Sciatic nerve (tissue), 2 donors: ENCODE data around the gene TBC1D22A. TPM values are rescaled to one million over a fixed set of nuclear protein-coding genes. Genes with fewer than 3 reads are reported as not detected.

Experiments used
- ATAC-seq: fragments of 200-7000 bp; cut with Tn5 transposase; one replicate; pipeline ENCODE4 v1.9.1; 2020; ENCODE audit warnings: mild to moderate bottlenecking, moderate library complexity
- DNase-seq: peaks from one replicate; pipeline ENCODE4 v3.0.0-alpha.2; 2020; ENCODE audit warnings: low spot score
- intact Hi-C: fragments of 100-400 bp; cut with DNase I; formaldehyde crosslinking; loops from one replicate; pipeline ENCODE4 v1.14.2; 2022
- total RNA-seq: library from RNA; stranded (reverse); fragmentation: NEBNext Ultra II Directional; extraction: Animal tissue kit (Norgen Biotek cat#: 25700); gene quantifications from one replicate; pipeline ENCODE4 v1.2.1, GENCODE V29; 2021
- donor health status: DM: no; HTN: no; CAD: no.
- donor health status: DM: no; HTN: no; CAD: no.

TBC1D22A gene
- total RNA-seq, 1 donor from 2014 or later = 36.3 TPM

DNA sequence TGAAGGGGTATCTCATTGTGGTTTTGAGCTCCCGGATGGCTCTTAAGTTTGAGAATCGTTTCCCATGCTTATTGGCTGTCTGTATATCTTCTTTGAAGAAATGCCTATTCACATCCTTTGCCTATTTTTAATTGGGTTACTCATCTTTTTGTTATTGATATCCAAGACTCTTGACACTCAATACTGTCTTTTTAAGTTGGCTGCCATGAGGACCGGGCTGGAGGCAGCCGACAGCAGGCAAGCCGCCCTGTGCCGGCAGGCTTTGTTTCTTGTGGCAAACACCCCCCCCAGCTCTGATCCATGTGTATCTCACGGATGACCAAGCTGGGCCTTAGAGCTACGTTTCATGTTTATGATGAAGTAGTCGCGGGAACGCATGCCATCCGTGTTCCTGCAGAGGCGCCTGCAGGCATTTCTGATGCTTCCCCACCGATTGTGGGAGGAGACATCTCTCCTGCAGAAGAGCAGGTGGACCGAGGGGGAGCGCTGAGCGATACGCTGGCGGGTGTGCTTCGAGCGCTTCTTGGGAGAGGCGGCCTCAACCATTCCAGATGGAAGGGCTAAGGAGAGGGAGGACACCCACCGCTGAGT, 95.8 kb downstream of the TBC1D22A start:
- no peak for ATAC-seq
- DNase-seq = no peak

DNA sequence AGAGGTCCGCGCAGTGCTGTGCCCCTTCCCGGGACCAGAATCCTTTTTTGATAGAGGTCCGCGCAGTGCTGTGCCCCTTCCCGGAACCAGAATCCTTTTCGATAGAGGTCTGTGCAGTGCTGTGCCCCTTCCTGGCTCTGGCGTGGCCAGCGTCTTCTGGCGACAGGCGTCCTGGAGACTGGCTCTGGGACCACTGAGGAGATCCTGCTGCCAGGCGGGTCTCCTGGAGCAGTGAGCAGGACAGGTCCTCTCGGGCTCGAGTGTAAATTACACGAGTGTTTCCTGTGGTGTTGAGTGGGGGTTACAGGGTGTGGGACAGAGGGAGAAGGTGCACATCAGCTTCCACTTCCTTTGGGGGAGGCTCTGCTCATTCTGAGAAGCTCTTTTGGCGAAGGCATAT, 98.1 kb downstream of the TBC1D22A start:
- no peak for DNase-seq
- ATAC-seq = no peak
- intact Hi-C loops = no loop called here

More for the DNA sequence above, 95.8 kb downstream of the TBC1D22A start:
- intact Hi-C loops = no loop called here

DNA sequence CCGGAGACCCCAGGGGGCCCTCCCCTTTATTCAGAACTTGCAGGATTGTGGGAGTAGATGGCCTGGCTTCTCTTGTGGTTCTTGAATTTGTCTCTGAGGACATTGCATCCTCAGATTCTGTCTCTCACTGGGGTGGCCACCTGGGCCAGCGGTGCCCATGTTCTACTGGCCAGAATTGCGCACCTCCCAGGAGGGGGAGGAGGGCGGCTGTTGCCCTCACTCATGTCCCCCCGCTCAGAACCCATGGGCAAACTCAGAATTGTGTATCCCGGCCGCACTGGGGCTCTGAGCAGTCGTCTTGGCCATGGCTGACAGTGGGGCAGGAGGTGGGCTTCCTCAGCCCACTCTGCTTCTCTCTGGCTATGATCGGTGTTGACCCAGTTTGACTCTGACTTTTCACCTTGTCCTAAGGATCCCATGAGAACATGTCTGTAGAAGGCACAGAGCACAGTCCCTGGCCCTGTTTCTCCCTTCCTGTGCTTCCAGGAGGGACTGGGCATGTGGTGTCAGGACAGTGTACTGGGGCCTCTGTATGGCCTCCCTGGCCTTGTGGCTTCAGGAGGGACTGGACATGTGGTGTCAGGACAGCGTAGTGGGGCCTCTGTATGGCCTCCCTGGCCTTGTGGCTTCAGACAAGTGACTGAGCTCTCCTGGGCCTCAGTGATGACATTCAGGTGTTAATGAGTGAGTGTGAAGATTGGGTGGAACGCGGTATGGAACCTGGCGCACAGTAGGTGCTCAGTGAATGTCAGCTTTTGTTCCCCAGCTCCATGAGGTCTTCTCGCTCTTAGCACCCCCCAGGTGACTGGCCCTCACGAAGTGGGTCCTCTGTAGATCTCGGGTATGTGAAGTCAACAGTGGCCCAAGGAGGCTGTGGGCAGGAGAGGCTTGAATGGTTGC, 99.3 kb downstream of the TBC1D22A start:
- ATAC-seq (no peak), DNase-seq (no peak)

DNA sequence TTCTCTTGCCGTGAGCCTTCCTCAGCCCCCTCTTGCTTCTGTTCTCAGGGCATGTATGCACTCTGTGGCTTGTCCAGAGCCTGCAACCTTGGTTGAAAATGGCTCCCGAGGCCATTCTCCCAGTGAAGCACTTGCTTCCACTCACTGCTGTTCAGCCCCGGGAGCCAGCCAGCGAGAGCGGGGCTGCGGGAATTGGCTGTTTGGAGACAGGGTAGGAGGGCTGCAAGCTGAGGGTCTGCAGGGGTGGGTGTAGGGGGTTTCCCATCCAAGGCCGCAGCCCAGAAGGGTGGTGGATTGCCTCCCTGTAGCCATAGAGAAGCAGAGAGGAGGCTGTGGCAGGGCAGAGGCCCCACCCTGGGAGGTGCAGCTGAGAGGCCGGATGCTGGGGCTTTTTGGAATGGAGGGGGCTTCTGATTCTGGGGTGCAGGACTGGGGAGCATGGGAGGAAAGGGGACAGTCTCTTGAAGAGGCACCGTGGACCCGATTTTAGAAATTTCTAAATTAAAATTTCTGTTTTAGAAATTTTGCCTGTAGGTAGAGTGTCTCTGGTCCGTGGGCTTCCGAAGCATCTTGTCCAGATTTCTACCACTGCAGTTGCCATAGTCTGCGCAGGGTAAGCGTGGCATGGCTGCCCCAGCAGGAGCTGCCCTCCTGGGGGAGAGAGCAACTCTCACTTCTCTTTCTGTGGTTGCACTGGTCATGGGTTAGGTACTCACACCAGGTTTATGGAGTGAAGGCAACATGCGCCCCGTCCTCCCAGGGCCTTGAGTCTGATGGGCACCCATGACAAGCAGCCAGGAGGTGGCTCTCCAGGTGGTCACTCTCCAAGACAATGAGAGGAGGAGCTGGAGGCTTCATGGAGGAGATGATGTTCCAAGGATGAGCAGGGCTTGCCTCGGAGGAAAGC, 100.2 kb downstream of the TBC1D22A start:
- intact Hi-C loops = no loop called here
- DNase-seq (no peak), ATAC-seq (no peak)

More for the DNA sequence above, 99.3 kb downstream of the TBC1D22A start:
- intact Hi-C loops = no loop called here

DNA sequence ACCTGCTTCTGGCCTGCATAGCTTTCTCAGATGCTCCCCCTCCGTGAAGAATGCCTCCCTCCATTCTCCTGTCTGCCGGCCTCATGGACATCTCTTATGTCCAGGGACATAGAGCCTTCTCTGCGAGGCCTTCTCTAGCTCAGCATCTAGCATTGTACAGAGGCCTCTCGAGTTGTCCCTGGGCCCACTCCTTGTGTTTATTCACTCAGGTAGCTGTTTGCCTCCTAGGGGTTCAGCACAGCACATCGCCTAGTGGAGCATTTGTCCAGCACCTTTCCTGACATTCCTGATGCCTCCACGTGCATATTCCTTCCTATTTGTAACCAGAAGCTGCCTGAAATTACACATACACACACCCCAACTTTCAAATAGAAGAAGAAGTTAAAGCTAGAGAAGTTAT, 101.3 kb downstream of the TBC1D22A start:
- ATAC-seq (no peak), DNase-seq (no peak)
- intact Hi-C loops = no loop called here

DNA sequence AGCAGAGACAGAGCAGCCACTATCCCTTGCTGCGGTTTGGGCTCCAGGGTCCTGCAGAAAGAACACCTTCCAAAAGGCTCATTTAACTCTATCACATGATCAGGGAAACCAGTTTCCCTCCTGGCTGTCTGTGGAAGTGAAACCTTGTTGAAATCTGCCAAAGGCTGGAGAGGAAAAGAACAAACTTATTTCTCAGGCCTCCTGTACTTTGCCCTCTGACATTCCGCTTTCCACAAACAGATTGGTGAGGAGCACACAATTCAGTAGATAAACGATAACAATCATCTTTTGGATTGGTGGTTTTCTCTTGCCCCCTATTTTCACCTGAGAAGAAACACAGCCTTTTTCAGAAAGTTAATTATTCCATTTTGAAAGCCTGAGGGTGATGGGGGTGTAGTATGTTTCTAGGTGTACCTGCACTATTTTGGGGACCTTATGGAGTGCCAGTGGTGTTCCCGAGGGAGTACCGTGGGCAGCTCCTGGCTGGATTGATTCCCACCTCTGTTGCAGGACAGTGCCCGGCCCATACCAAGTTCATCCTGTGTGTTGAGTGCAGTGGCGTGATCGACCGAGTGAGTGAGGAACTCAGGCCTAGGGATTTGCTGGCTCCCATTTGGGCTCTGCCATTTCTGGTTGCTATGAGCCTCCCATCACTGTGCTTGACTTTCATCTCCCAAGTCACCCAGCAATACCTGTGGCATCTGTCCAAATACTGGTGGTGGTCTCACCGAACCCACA, 102.0 kb downstream of the TBC1D22A start:
- ATAC-seq = no peak
- intact Hi-C loops = no loop called here
- no peak for DNase-seq

DNA sequence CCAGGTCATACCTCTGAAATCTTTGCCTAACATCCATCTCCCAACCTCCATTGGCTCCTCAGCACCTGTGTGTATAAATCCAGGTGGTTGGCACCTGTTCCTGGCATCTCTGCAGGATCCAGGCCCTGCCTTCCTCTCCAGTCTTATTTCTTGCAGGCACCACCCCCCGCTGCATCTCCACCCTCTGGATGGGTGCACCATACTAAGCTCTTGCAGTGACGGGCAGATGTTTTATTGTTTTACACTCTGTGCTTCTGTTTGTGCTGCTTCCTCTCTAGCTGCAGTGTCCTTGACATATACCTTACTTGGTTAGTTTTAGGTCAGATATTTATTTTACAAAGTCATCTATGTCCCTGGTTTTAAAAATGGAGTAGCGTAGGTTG, 102.6 kb downstream of the TBC1D22A start:
- ATAC-seq = no peak
- intact Hi-C loops = no loop called here
- no peak for DNase-seq

DNA sequence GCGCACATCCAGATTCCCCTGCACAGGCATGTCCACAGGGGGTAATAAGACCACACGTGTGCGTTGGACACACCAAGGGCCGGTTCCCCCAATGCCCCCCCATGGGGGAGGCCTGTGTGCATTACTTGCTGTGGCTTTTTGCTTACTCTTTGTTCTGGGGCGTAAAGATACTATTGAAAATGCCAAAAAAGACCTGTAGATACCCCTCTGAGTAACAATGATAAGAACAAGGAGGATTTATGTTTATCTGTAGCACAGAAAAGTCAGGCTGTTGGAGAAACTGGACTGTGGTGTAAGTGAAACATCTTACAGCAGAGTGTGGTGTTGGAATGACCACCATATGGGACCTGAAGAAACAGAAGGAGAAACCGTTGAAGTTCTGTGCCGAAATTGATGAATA, 103.2 kb downstream of the TBC1D22A start:
- DNase-seq = no peak
- ATAC-seq = no peak
- intact Hi-C loops = no loop called here

DNA sequence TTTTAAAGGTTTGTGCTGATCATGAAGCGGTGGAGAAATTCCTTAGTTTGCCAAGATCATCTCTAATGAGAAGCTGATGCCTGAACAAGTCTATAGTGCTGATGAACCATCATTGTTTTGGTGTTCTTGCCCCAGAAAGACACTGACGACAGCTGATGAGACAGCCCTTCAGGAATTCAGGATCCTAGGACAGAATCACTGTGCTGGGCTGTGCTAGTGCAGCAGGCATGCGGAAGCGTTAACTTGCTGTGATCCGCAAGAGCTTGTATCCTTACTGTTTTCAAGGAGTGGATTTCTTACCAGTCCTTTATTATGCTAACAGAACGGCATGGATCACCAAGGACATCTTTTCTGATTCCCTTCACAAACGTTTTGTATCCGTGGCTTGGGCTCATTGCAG, 104.1 kb downstream of the TBC1D22A start:
- no peak for ATAC-seq
- no peak for DNase-seq
- intact Hi-C loops = no loop called here

DNA sequence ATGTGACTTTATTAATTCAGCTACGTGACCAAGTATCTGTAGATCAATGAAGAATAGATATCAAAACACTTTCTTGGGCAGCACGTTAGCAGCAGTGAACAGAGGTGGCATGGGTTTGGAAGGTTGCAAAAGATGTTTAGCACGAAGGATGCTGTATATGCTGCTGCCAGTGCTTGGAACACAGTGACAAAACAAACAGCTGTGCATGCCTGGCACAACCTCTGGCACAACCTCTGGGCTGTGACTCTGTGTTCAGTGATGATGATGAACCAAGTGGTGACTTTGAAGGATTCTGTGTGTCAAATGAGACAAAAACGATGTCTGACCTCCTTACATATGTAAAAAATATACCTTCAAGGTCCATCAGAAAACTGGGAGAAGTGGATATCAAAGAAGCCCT, 104.7 kb downstream of the TBC1D22A start:
- intact Hi-C loops = no loop called here
- DNase-seq = no peak
- ATAC-seq = no peak

DNA sequence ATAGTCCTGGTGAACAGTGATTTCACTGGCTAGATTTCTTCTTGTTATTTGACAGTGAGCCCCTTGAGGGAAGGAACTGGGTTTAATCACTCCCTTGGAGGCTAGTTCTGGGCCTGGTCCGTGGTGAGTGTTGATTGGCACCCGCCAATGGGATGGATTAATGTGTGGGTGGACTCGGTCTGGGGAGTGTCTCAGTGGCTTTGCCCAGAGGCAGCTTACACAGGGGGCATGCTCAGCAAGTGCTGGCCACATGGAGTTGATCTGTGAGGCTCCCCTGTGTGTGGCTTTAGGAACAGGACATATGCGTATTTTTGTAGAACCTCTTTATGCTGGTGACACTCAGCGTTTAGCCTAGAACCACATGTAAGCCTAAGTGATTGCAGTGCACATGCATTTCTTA, 106.9 kb downstream of the TBC1D22A start:
- intact Hi-C loops = no loop called here
- ATAC-seq (no peak), DNase-seq (no peak)

DNA sequence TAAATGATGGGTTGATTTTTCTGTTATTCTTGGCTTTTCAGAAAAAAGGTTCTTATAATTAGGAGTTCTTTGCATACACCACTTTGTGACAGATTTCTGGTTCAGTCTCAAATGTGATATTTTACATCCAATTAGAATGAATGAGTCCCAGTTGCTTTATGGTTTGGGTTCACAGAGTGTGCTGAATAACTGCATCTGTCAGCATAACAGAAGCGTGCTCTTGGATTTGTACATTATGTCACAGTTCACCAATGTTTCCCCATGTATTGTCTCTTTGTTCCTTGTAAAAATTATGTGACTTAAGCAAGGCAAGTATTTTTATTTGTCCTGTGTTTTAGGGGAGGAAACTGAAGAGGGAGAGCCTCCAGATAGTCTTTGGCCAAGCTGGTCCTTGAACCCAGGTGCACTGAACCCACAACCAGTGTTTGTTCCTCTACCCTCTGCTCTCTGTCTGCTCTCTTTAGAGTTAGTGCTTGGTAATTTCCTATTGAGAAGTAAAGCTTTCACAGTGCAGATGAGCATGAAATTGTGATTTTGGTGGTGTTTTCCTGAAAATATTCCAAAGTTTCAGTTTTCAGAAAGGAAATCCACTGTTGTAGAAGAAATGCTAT, 107.5 kb downstream of the TBC1D22A start:
- no peak for DNase-seq
- peak; percentile 49 for ATAC-seq
- intact Hi-C loops = loop anchor here (5.0 kb wide), 1 partner anchor 1747 kb away; no protein-coding TSS in a partner anchor

DNA sequence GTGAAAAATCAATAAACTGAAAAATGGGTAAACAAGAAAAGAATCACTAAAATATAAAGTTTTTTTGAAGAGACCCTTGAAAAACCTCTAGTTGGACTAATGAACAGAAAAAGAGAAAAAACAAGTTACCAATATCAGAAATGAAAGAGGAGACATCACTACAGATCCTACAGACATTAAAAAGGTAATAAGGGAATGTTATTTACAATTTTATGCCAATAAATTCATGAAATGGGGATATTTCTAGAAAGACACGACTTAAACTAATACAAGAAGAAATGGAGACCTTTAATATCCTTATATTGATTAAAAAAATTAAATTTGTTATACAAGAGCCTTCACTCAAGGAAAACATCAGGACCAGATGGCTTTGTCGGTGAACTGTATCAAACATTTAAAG, 109.4 kb downstream of the TBC1D22A start:
- no peak for DNase-seq
- ATAC-seq = no peak
- intact Hi-C loops = loop anchor here (5.0 kb wide), 1 partner anchor 1745 kb away; no protein-coding TSS in a partner anchor

DNA sequence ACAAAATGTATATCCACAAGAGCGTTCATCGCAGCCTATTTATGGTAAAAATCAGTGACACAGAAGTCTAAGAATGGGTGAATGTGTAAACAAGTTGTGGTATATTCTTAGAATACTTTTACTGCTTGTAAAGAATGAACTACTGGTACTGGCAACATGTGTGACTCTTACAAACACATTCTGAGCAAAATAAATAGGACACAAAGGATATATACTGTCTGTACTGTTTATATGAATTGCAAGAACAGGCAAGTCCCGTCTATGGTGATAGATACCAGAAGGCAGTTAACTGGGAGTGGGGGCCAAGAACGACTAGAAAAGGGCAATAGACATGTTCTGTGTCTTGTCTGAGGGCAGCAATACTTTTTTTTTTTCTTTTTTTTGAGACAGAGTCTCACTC, 112.6 kb downstream of the TBC1D22A start:
- DNase-seq (no peak), ATAC-seq (no peak)
- intact Hi-C loops = no loop called here

DNA sequence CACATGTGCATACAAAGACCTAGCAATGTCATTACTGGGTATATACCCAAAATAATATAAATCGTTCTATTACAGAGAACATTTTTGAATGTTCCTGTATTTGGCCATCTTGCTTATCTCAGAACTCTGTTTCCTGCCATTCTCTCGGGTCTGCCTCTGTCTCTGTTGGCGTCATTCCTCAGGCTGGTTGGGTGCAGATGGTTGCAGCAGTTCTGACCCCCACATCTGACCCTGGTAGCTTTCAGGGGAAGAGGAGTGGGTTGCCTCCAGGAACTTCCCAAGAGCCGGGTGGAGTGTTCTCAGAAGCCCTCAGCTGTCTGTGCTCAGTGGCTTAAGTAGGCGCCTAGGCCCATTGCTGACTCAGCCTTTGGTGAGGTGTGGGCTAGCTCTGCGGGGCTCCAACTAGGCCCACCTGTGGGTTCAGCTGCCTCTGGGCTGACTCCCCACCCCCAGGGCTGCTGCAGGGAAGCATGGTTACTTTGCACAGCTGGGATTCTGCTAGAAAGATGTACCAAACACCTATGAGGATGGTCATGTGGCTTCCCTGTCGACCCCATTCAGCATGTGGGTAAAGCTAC, 114.0 kb downstream of the TBC1D22A start:
- intact Hi-C loops = no loop called here

DNA sequence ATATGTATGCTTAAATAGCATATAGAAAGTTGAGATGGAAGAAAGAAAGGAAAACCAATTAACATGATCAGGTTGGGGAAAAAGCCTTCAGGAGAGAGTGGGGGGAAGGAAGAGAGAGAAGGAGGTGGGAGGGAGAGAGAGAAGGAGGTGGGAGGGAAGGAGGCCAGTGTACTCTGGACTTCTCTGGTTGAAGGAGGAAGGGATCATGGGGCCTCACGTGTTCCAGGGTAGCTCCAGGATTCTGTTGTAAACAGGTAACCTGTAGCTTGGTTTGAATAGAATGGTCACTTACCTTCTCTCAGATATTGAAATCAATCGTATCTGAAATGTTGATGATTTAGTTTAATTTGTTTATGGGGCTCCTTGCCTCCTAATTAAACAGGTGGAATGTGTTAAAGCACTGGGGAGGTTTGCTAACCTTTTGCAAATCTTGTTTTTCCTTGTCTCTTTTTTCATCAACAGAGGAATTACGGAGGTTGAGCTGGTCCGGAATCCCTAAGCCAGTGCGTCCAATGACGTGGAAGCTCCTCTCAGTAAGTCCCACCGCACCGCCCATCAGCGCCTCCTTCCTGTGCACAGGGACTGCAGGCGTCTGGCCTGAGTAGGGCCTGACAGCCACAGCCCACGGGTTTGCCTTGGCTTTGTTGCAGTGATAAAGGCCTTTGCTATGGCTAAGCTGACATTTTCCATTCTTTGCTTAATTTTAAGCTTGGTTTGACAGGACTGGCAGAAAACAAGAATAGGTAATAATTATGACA, 115.9 kb downstream of the TBC1D22A start:
- intact Hi-C loops = no loop called here

More for the DNA sequence above, 114.0 kb downstream of the TBC1D22A start:
- ATAC-seq = no peak
- DNase-seq = no peak

DNA sequence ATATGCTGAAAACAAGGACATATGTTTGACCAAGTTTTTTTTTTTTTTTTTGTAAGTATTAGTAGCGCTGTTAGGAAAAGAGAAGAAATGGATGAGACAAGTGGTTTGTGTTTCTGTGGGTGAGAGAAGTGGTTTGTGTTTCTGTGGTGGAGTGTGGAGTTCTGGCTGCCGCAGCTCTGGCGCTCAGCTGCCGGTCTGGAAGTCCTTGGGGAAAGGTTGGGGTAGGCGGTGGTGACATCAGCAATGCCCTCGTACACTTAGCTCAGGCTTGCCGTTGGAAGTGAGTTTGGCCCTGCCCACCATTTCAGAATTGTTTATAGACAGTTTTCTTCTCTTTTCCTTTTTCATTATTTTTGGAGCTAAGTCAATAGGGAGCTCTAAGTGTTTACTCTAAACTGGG, 116.6 kb downstream of the TBC1D22A start:
- intact Hi-C loops = no loop called here
- peak; percentile 91 for ATAC-seq
- no peak for DNase-seq

More for the DNA sequence above, 115.9 kb downstream of the TBC1D22A start:
- ATAC-seq (peak; percentile 54), DNase-seq (no peak)
